GM19035 (cell line): ENCODE measurements around the gene RASSF6.
"Not testable (repeated sequence)": the region's sequence is repeated elsewhere in the genome, so short reads cannot be mapped to it uniquely, and the experiment has no call there.

Source experiments
- ATAC-seq: cut with Tn5 transposase; IDR thresholded peaks from one replicate; pipeline ENCODE4 v1.9.1; 2021; ENCODE audit not compliant: unreplicated experiment

Gene RASSF6

GRCh38 chr4:73613130-73613529 is 7.1 kb downstream of the RASSF6 start:
- ATAC-seq, result no peak

GRCh38 chr4:73612032-73612431 is 8.2 kb downstream of the RASSF6 start:
- ATAC-seq, result no peak

GRCh38 chr4:73609706-73610105 is 10.5 kb downstream of the RASSF6 start:
- no peak for ATAC-seq

GRCh38 chr4:73608689-73609594 is 11.3 kb downstream of the RASSF6 start:
- ATAC-seq, result no peak

GRCh38 chr4:73607375-73608033 is 12.7 kb downstream of the RASSF6 start:
- peak; percentile 30 for ATAC-seq

- peak; percentile 78 for ATAC-seq
Observed at GRCh38 chr4:73606465-73606974, 13.7 kb downstream of the RASSF6 start.

GRCh38 chr4:73603854-73604584 is 16.2 kb downstream of the RASSF6 start:
- no peak for ATAC-seq

GRCh38 chr4:73603271-73603710 is 16.9 kb downstream of the RASSF6 start:
- no peak for ATAC-seq

GRCh38 chr4:73600954-73601353 is 19.3 kb downstream of the RASSF6 start:
- no peak for ATAC-seq

GRCh38 chr4:73599182-73599581 is 21.1 kb downstream of the RASSF6 start:
- ATAC-seq, result no peak

- ATAC-seq, result no peak
Observed at GRCh38 chr4:73597594-73597993, 22.6 kb downstream of the RASSF6 start.

- not testable (repeated sequence) for ATAC-seq
Observed at GRCh38 chr4:73597183-73597582, 23.1 kb downstream of the RASSF6 start.

- ATAC-seq, result no peak
Observed at GRCh38 chr4:73596001-73596400, 24.2 kb downstream of the RASSF6 start.

- ATAC-seq, result no peak
Observed at GRCh38 chr4:73593631-73594241, 26.5 kb downstream of the RASSF6 start.

GRCh38 chr4:73589887-73590801 is 30.1 kb downstream of the RASSF6 start:
- ATAC-seq, result peak; percentile 92

- peak; percentile 23 for ATAC-seq
Observed at GRCh38 chr4:73589261-73589847, 30.9 kb downstream of the RASSF6 start.

GRCh38 chr4:73588613-73589012 is 31.6 kb downstream of the RASSF6 start:
- ATAC-seq, result no peak

- no peak for ATAC-seq
Observed at GRCh38 chr4:73586666-73587065, 33.6 kb downstream of the RASSF6 start.

- no peak for ATAC-seq
Observed at GRCh38 chr4:73586040-73586439, 34.2 kb downstream of the RASSF6 start.
